Erythroblast (primary cell): ENCODE measurements around the gene APP.

Experiments used
- DNase-seq, 2 experiments: peaks; one replicate each; lab custom pipeline; 2025; lab: John Stamatoyannopoulos, UW
- GATA1 ChIP-seq: IDR thresholded peaks from 2 replicates; pipeline ENCODE4 v1.6.1; 2011; ENCODE audit warnings: low read depth, mild to moderate bottlenecking, control low read depth, low read length, moderate library complexity
- POLR2A ChIP-seq: IDR thresholded peaks from 2 replicates; pipeline ENCODE4 v1.6.1; 2011; ENCODE audit warnings: mild to moderate bottlenecking, low read length

Gene APP

DNA sequence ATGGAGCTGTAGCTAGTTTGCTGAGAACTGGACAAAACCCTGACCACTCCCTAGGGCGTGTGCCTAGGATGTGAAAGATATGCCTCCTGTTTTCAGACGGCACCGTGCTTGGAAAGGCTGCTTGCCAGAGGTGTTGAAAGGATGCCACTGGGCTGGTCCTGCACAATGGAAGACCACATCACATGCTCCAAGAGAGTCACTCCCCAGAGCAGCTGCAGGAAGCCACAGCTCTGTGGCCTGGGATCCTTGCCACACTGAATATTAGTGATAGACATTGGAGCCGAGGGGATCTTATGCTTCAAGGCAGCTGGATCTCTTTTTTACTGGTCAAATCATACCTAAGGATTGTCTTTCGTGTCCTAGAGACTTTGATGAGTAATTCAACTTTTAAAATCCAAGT, 6.6 kb upstream of the APP start:
- TF ChIP-seq GATA1: no peak
- TF ChIP-seq POLR2A: no peak
- no peak for DNase-seq

DNA sequence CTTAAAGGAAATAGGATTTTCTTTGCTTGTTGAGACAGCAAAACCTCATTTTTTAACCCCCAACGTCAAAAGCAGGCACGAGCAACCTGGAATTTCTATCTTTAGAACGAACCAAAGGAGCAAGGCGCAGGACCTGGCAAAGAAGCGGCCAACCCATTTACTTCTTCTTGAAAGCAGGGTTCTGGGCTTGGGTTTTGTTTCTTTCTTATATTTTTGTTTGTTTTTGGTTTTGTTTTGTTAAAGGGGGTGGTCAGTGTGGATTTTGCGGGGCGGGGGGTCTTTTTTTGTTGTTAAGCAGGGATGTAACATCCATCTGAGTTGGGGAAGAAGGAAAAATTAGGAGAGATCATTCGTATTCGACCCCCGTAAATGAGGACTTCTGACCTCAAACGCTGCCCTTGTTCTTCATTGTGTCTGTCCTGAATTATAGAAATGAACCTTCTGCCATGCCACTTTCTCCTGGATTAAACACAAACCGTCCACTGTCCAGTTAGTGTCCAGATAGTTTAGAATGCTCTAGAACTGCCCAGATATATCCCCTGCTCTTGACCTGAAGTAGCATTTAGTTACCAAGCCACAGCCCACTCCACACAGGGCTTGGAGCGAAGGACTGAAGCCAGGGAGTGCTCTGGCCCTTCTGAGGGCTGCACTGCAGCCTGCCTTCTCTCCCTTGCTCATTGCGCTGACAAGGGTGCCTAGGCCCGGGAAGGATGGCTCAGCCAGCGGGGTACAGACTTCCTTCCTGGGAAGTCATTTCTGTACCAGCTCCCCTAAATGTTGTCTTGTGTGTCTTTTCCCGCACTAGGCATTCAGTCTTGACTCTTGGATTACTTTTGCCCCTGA, 909 bp upstream of the APP start:
- no peak for TF ChIP-seq GATA1
- no peak for TF ChIP-seq POLR2A
- no peak for DNase-seq

DNA sequence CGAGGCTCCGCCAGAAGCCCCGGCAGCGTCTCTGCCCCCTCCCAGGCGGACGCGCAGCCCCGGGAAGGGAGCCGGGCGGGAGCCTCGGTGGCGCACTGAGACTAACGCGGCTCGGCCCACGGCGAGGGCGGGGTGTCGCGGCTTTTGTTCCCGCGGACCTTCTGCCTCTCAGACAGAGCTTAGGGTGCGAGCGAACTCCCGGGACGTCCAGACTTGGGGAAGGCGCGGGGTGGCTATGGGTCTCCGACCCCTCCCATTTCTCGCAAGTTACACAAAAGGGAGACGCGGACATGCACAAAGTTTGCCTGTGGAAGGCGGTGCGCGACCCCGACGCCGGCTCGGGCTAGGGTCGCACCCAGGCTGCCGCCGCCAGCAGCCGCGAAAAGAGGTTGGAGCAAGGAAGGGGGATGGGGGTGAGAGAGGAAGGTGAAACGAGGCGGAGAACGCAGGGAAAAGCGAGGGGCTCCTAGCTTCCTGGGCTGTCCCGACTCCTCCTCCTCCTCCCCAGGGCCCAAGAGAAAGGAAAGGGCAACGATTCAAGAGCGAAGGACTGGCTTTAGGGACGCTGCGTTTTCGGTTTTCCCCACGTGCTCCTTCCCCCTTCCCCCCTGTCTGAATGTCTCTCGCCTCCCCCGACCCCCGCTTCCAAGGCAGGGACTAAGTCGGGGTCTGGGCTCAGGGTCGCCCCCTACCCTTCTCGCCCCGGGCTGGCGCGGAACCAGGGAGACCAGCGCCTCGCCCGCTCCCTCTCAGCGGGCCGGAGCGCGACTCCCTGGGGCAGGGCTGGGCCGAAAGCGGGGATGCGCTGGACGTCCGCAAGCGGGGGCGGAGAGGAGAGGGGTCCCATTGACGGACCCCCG, 729 bp downstream of the APP start:
- TF ChIP-seq GATA1 (no peak), POLR2A (no peak)
- peak; percentile 42 to 56 for DNase-seq

DNA sequence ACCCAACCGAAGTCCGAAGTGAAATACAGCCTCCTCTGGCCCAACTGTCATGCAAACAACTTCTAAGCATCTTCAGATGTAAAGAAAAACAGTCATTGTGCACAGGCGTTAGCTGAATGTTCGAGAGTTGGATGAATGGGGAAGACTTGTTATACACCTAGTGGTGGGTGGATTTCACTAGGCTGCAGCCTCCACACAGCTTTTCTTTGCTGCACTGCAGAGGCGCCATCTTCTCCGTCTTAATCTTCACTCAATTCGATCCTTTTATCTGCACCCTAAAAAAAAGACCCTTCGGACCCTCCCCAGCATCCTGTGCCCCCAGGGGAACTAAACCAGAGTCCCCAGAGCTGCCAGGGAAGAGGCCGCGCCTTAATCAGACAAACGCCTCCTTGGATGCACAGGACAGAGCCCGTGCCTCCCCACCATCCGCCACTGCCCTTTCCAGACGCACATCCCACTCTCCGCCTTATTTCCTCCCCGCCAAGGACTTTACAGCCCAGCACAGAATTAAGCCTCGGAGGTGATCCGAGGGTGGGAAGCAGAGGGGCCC, 1.4 kb downstream of the APP start:
- peak; percentile 48 to 50 for DNase-seq
- TF ChIP-seq POLR2A (no peak), GATA1 (no peak)

DNA sequence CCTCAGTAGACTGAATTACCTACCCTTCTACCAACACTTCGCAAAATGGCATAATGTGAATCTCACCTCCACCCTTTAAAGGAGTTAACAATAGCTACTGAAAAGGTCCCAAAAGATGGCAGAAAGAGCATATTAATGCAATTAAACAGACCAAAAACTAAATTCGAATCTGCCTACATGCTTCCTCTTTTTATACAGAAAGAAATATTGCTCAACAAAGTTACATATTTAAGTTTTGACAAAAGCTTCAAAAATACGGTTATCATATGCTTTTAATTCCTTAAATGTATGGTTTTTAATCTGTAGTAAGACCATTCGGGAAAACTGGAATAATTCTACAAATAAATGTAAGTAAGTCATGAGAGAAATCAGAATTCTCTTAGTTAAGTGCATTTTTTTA, 2.2 kb downstream of the APP start:
- TF ChIP-seq POLR2A: no peak
- TF ChIP-seq GATA1: no peak
- DNase-seq: no peak

DNA sequence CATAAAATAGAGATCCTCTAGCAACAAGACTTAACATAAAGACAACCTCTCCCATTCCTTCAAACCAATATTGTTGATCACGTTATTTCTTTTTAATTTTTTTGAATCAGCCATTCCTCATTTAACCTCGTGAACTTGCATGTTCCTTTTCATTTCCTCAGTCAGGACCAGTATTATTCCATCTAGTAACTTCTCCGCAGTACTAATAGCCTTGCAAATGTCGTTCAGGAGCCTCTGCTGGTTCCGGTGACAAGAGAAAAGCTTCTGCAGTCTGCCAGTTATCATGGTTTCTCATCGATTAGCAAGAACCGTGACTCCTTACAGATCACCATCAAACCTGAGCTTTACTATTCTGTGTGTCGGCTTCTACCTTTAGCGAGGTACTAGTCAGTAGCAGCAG, 3.0 kb downstream of the APP start:
- DNase-seq: no peak
- TF ChIP-seq POLR2A: no peak
- TF ChIP-seq GATA1: no peak

DNA sequence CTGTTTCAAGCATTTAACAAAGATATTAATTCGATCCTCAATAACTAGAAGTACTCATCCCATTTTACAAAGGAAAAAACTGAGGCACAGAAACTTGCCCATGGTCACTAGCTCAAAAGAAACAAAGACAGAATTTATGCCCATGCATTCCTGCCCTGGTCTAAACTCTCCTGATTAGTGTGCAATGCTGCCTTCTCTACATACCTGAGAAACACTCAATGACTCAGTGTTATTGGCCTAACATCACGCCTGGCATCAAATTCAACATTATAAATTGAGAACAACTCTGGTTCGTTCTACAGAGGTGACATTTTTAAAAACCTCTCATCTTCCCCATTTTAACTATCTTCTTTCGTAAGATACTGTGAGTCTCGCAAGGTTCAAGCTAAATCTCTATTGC, 5.2 kb downstream of the APP start:
- TF ChIP-seq POLR2A: no peak
- no peak for TF ChIP-seq GATA1
- no peak for DNase-seq

DNA sequence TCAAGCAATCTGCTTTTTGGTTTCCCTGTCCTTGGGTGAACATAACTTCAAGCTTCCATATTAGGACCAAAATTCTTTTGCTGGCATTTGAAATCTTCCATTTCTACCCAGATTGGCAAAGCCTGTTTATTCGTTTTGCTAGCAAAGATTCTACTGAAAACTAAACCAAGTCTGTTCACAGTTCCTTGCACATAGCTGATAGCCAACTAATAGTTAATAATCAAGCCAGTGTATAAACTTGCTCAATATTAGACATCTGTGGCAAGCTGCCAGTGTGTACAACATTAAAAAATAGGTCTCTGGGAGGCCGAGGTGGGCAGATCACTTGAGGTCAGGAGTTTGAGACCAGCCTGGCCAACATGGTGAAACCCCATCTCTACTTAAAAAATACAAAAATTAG, 6.3 kb downstream of the APP start:
- DNase-seq: no peak
- no peak for TF ChIP-seq POLR2A
- no peak for TF ChIP-seq GATA1

DNA sequence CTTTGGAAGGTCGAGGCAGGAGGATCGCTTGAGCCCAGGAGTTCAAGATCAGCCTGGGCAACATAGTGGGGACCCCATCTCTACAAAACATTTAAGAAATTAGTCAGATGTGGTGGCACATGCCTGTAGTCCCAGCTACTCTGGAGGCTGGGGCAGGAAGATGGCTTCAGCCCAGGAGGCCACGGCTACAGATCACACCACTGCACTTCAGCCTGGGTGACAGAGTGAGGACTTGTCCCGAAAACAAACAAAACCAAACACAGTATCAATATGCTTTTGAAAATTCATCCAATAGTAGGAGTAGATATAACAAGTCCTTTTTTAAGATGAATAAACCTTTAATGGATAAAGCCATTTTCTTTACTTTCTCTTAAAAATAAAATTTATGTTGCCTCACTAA, 8.5 kb downstream of the APP start:
- TF ChIP-seq POLR2A (no peak), GATA1 (no peak)
- DNase-seq: no peak

DNA sequence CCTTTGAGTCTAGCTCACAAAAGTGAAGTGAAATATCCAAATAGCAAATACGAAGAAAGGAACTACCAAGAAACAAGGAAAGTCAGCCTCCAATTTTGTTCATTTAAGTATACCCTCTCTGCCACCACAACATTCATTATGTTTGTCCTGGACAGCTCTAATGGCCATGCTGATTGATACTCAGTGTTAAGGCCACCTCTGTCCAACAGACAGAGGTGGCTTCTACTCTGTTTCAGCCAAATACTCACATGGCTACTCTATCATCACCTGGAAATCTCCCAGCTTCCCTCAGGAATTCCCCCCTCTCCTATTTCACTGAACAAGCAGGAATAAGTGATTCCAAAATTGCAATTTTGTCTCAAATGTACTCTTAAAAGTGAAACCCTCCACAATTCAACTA, 10.7 kb downstream of the APP start:
- TF ChIP-seq GATA1 (no peak), POLR2A (no peak)
- DNase-seq: no peak

DNA sequence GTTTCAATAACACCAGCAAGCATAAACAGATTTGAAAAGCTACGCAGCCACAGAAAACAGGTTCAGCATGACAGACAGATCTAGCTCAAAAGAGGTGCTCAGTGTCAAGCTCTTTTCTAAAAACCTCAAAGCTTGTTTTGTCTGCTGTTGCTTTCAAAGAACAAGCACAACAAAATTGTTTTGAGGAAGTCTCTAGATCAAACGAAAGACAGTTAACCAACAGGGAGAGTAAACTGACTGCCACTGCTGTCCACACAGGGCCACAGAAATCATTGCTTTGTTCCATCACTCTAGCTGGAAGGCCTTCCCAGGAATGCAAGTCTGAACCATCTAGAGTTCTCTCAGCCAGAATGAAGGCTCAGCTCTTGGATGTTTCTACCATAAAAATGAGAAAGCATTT, 12.8 kb downstream of the APP start:
- TF ChIP-seq GATA1: no peak
- no peak for TF ChIP-seq POLR2A
- DNase-seq: no peak

DNA sequence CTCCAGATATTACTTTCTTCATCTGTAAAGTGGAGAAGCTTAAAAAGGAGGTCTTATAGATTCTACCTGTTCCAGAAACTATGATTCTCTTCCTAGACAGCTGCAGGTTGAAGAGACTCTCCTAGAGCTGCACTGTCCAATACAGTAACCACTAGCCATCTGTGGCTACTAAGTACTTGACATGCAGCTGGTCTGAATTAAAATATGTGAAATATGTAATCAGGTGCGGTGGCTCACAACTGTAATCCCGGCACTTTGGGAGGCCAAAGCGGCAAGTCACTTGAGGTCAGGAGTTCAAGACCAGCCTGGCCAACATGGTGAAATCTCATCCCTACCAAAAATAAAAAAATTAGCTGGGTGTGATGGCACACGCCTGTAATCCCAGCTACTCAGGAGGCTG, 15.8 kb downstream of the APP start:
- no peak for DNase-seq
- TF ChIP-seq GATA1 (no peak), POLR2A (no peak)

DNA sequence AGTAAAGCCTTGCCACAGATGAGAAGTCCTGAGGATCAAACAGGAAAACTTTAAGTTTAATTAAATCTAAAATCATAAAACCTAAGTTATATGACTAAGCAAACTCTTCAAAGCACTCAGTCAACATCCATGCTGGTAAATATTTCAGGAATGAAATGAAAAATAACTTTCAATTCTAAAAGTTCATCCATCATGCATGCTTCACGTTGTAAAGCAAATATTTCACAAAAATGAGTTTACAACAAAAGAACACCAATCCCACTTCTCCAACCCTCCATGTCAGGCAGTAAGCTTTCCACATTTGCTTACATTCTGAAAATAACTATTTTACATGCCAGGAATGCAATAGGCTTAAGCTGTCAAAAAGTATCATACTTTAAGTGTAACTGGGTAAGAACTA, 16.8 kb downstream of the APP start:
- TF ChIP-seq POLR2A: no peak
- no peak for TF ChIP-seq GATA1
- DNase-seq: no peak

DNA sequence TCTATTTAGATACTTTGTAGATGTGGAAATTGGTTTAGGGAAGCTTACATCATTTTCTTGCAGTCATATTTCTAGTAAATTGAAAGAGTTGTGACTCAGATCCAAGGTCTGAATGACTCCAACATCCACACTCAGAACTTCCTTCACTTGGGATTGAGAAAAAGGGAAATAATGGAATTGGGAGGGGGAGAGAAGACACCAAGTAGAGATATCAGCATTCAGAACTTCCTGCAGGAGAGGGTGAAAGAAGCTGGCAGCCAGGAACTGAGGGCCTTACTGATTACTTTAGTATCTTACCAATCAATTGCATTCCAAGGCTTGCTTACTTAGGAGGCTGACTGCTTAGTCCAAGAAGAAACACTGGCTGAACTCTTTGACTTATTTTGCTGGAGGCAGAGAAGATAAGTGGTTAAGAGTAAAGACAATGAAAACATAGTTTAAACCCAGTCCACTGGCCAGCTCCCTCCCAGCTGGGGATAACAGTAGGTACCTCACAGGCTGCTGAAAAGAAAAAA, 21.7 kb downstream of the APP start:
- no peak for DNase-seq

More for the DNA sequence above, 21.7 kb downstream of the APP start:
- TF ChIP-seq POLR2A: no peak
- TF ChIP-seq GATA1: no peak
